ENCODE results near the gene IL19.
"Not testable (repeated sequence)": the region's sequence is repeated elsewhere in the genome, so short reads cannot be mapped to it uniquely, and the experiment has no call there.

Gene IL19

DNA sequence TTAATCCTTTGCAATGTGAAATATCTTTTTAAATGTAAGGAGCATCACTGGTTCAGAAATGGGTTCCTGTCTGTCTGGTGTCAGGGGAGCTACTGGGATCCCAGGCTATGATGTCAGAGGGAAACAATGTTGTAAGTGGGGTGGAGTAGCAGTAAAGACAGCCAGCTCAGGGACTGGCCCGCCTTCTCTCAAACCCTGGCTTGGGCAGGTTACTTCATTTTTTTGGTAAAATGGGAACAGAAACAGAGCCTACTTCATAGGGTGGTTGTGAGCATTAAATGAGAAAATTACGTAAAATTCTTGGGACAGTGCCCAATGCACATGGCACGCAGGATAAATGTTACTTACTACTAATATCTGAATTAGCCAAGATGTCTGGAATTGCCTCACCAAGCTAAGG is 64.1 kb downstream of the IL19 start:
- no peak for DNase-seq

DNA sequence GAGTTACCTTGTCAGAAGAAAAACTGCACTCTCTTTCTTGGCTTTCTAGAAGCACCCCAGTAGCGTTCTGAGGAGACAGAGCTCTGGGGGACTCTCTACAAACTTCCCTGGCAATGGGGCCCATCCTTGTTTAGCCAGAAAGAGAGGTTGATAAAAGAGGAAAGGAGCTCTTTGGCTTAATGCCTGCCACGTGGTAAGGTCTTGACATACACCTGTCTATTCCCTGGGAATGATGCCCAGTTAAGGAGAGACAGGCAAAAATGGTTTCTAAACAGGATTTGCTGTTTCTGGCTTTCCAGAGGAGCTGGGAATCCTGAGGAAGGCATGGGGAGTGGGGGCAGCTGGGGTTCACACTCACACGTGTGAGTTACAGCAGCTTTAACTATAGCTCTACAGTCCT is 64.6 kb downstream of the IL19 start:
- DNase-seq = no peak

DNA sequence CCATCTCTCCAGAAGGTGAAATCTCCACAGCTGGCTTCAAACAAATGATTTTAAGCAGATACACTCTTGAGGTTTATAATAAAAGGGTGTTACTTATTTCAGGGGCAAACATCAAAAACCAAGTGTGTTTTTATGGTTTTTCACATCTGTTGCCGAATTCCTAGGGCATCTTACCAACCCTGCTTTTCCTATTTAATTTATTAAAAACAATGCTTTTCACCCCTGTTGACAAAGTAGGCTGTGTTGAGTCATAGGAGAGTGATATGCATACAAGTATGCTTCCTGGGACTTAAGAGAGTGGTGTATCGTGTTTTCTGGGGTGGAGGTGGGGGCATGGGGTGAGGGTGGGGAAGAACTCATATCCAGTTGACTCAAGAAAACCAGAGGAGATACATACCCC is 65.5 kb downstream of the IL19 start:
- DNase-seq = no peak

DNA sequence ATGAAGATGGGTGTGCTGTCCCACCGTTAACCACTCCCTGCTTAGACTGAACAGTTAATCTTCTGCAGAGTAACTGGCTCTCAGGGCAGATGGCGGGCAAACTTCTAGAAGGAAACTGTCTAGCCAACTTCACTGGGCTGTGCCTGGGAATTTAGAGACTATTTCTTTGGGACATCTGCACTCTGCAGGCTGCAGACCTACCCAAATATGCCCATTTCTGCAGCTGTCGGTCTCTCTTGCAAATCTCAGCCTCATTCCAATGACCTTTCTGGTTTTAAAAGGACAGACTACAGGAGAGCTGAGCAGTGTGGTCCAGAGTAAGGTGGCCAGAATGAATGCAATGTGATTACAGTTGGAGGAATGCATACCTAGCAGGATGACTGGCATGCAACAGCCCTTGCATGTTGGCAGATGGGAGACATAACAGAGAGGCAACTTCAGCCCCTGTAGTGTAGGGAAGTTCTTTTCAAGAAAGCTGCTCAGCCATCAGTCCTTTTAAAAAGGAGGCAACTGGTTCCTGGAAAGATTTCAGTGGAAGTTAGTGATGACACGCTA is 68.5 kb downstream of the IL19 start:
- DNase-seq = no peak

DNA sequence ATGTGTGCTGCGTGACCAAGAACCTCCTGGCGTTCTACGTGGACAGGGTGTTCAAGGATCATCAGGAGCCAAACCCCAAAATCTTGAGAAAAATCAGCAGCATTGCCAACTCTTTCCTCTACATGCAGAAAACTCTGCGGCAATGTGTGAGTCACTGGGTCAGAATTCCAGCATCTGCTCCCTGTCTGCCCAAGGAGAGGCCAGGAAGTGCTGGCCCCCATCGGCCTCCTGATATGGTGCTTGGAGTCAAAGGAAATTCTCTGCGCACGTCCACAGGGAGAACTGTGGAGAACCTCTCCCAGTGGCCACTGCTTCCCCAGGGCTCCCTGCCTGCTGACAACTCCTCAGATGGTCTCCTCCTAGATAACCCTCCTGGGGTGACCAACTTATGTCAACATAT is 69.3 kb downstream of the IL19 start:
- no peak for DNase-seq

DNA sequence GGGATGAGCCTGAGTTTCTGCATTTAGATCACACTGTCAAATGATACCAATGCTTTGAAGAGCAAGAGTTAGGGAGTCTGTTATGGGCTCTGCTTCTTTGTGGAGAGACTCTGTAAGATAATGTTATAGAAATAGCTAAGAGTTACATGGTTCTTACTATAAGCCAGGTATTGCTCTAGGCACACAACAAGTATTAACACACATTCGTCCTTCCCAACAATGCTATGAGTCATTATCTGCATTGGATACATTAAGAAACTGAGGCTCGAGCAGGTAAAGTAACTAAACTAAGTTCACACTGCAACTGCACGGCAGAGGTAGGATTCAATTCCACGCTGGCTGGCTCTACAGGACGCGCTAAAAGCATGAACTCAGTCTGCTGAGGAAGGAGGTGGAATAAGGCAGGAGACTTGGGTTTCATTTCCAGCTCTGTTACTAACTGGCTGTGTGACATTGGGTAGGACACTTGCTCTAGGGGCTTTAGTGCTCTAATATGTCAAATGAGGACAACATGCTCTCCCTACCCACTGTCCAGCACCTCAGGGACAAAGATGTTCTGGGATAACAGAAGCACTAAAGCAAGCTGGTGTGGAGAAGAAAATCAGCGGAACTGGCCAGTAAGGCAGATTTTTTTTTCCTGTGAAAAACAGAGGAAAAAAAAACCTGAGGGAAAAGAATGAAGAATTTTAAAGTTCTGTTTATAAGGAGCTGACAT is 71.2 kb downstream of the IL19 start:
- DNase-seq = no peak

DNA sequence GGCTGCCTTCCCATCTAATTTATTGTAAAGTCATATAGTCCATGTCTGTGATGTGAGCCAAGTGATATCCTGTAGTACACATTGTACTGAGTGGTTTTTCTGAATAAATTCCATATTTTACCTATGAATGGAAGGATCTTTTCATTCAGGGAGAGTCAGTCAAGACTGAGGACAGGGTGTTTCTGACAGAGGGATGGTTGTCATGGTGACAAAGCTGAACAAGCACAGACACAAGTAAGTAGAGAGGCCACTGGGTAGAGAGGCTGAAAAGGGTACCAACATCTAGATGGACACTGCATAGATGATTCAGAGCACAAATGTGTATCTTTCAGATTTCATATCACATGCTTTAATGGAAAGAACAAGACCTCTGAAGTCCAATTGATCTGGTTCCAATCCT is 72.3 kb downstream of the IL19 start:
- no peak for DNase-seq

DNA sequence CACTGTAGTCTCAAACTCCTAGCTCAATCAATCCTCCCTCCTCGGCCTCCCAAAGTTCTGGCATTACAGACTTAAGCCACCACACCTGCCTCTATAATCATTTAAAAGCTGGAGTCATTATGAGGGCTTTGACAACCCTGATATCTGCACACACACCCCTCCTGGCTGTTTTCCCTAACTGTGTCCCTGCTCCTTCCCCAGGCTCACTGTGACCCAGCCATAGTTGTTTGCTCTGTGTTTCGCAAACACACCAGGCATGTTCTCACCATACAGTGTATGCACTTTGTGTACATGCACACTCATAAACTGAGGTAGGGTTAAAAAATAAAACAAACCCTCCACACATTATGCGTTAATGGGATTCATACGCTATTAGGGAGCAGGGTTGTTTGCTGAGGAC is 73.1 kb downstream of the IL19 start:
- no peak for DNase-seq

DNA sequence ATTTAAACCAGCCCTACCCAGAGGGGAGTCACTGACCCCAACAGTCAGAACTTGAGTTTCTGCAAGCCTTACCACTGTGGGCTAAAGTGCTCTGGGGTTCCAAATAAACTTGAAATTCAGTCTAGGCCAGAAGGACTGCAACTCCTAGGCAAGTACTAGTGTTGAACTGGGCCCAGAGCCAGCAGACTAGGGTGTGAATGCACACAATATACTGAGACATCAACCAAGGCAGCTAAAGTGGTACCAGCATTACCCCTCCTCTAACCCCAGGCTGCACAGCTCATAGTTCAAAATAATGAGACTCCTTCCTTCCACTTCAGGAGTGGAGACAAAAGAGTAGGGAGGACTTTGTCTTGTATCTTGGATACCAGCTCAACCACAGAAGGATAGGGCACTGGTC is 75.9 kb downstream of the IL19 start:
- DNase-seq = no peak

DNA sequence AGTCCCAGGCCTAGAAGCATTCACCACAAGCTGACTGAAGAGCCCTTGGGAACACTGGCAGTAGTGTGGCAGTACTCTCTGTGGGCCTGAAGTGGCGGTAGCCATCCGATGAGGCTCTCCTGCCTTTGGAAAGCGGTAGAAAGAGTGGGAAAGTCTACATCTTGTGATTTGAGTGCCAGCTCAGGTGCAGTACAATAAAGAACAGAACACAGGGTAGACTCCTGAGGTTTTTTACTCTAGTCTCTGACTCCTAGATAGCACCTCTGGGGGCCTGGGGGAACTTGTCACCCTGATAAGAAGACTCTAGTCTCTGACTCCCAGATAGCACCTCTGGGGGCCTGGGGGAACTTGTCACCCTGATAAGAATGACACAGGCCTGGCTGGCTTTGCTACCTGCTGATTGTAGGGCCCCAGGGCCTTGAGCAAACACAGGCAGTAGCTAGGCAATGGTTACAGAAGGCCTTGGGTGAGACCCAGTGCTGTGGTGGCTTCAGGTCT is 76.8 kb downstream of the IL19 start:
- DNase-seq = no peak

DNA sequence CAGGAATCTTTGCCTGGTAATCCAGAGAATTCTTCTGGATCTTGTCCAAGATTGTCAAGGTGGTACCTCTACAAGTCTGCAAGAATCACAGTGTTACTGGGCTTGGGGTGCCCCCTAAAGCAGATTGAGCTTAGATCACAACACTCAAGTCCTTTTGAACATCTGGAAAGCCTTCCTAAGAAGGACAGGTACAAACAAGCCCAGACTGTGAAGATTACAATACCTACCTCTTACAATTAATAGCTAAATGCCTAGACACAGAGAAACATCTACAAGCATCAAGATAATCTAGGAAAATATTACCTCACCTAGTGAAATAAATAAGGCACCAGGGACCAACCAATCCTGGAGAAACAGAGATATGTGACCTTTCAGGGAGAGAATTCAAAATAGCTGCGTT is 77.4 kb downstream of the IL19 start:
- no peak for DNase-seq

DNA sequence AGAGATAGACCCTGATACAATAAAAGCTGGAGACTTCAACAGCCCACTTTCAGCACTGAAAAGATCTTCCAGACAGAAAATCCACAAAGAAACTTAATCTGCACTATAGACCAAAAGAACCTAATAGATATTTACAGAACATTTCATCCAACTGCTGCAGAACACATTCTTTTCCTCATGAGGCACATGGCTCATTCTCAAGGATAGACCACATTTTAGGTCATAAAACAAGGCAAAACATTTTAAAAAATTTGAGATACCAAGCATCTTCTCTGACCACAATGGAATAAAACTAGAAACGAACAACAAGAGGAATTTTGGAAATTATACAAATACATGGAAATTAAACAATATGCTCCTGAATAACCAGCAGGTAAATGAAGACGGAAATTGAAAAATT is 79.8 kb downstream of the IL19 start:
- no peak for DNase-seq

DNA sequence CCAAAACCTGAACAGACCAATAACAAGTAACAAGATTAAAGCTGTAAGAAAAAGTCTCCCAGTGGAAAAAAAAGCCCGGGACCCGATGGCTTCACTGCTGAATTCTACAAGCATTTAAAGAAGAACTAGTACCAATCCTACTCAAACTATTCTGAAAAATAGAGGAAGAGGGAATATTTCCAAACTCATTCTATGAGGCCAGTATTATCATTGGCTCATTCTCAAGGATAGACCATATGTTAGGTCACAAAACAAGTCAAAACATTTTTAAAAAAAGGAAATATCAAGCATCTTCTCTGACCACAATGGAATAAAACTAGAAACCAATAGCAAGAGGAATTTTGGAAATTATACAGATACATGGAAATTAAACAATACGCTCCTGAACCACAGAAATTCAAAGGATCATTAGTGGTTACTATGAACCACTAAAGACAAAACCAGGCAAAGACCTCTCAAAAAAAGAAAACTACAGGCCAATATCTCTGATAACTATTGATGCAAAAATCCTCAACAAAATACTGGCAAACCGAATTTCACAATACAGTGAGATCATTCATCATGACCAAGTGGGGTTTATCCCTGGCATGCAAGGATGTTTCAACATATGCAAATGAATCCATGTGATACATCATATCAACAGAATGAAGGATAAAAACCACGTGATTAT is 80.9 kb downstream of the IL19 start:
- DNase-seq = no peak

DNA sequence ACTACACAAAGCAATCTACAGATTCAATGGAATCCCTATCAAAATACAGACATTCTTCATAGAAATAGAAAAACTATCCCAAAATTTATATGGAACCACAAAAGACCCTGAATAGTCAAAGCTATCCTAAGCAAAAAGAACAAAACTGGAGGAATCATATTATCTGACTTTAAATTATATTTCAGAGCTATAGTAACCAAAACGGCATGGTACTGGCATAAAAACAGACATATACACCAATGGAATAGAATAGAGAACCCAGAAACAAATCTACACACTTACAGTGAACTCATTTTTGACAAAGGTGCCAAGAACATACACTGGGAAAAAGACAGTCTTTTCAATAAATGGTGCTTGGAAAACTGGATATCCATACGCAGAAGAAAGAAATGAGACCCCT is 82.1 kb downstream of the IL19 start:
- DNase-seq = not testable (repeated sequence)

DNA sequence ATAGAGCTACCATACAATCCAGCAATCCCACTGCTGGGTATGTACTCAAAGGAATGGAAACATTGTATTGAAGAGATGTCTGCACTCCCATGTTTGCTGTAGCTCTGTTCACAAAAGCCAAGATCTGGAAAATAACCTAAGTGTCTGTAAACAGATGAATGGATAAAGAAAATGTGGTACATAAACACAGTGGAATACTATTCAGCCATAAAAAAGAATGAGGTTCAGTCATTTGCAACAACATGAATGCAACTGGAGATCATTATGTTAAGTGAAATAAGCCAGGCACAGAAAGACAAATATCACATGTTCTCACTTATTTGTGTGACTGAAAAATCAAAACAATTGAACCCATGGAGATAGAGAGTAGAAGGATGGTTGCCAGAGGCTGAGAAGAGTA is 83.1 kb downstream of the IL19 start:
- DNase-seq = not testable (repeated sequence)

DNA sequence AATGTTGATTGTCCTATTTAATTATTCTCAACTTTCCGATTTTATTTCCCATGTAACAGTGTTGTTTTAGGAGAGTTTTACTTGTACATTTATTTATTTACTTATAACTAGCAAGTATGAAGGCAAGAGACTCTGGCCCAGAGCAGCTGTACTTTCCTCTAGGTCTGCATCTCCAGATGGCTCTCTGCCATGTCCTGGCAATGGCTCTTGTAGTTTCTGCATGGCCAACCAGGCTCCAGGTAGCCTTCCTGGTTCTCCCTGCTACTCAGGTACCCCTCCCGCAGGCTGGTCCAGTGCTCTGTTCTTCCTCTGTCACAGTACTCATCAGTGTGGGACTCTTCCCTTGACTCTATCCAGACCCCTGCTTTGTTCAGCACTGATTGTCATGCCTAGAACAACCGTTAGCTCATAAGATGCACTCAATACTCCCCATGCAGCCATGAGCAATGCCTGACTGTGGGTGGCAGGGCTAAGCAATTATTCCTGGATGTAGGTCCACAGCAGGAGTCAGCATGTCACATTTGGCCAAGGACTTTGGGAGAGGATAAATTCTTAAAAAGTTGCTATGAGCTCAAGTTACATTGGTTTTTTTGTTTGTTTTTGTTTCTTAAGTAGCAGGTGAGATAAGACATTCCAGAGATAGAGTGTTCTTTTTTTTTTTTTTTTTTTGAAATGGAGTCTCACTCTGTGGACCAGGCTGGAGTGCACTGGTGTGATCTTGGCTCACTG is 84.0 kb downstream of the IL19 start:
- DNase-seq = no peak

DNA sequence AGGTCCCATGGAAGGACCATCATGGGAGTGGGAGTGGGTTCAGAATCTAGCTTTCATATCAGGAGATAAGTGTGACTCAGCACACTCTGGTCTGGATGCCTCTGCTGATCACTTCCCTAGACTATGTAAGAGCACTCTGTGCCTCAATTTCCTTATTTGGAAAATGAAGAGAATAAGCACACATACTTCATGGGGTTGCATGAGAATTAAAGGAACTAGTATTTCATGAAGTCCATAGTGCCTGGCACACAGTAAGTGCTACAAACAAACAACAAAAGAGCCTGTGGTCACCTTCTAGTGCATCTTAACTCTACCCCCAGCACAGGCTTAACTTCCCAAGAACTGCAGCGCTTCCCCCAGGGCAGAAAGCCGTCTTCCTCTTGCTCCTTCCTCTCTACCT is 85.3 kb downstream of the IL19 start:
- no peak for DNase-seq

DNA sequence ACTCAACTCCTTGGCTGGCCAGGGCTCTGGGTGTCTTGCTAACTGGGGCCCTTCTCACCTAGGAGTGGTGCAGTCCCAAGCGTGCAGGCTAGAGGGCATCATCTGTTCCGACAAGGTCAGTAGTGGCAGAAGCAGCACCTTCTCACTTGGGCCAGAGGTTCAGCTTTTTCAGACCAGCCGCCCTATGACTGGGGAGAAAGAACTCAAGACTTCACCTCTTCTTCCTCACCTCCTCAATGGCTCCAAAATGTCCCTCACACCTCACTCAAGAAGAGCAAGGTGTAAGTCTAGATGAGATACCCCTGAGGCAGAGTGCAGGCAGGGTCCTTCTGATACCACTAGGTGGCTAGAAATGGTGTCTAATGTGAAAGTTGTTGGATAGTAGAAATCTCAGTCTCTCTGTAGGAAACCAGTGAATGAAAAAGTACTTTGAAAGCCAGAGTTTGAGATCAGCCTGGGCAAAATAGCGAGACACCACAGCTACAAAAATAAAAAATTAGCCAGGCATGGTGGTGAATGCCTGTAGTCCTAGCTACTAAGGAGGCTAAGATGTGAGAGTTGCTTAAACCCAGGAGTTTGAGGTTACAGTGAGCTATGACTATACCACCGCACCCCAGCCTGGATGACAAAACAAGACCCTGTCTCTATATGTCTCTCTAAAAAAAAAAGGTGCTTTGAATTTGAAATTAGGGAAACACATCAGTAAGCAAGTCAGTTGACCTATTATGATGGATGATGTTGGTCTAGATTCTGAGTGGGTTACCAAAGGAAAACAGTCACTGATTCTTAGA is 86.3 kb downstream of the IL19 start:
- DNase-seq = no peak

DNA sequence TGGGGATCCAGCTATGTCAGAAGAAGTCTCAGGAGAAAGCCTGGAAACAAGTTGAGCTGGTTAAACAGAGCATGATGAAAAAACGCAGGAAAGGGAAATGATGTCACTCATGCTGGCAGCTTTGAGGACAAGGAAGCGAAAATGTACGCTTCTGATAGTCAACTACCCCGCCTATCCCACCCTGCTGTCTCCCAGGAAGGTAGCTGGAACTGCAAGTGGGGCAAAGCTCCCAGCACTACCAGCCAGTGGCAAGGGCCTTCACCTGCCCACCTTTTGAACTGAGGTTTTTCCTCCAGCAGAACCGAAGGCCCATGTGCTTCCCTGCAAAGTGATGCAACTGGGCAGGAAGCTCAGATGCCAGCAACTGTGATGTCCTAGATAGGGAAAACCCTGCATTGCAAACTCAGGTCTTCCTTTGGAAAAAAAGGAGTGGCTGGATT is 88.5 kb downstream of the IL19 start:
- DNase-seq = no peak

DNA sequence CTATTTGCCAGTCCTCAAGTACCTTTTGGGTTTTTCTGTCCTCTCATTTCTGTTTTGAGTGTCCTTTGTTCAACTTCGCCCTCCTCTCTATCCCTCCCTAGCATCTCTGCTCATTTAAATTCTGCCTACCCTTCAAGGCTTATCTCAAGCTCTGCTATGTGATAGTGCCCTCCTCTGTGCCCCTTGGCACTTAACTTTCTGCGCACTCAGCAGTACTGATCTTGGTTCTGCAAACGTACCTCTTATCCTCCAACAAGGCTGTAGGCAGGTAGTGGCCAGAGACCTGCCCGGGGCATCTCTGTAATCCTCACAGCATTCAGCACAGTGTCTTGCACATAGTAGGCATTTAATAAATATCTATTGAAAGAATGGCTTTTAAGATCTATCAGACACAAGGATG is 89.6 kb downstream of the IL19 start:
- no peak for DNase-seq

DNA sequence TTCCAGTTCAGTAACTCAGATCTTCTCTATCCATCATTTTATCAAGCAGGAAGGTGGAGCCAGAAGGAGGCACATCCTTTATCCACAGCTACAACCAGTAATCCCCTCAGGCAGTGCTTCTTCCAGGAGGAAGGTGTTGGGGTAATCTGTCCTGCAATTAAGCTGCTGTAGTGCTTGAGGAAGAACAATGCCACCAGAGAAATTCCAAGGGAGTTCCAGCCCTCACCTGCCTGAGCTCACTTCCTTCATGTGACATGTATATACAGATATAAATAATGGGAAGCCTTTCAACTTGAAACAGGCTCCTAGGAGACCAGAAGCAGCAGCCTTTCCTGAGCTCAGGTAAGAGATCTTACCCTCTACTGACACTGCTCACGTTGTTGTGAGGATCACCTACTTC is 92.7 kb downstream of the IL19 start:
- DNase-seq = no peak

DNA sequence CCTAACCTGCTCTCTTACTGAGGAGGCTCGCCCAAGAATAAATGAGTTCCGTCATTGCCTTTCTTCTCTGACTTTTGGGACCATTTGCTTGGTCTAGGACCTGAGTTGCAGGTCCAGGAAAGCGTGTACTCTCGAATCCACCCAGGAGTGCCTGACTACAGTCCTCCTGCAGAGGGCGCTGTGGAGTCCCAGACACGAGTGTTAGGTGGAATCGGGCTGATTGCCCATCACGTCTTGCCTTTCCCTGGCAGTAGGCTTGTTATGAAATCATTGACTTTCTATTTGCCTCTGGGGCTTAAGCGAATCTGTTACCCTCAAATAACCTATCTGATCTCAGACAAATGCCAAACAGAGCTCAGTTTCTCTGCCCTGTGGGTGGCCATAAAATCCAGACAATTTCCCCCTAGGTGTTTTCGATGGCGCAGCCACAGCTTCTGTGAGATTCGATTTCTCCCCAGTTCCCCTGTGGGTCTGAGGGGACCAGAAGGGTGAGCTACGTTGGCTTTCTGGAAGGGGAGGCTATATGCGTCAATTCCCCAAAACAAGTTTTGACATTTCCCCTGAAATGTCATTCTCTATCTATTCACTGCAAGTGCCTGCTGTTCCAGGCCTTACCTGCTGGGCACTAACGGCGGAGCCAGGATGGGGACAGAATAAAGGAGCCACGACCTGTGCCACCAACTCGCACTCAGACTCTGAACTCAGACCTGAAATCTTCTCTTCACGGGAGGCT is 94.5 kb downstream of the IL19 start, which contains the start of gene IL20:
TSS of gene IL20 (plus strand) at position 685 of the 733 bp plus-strand sequence. CDS start 230 bp downstream, outside the sequence.
- DNase-seq = peak; percentile 91 to 94
